HCT116 (cell line): ENCODE data around the gene CDYL.

Experiments
- CTCF ChIP-seq, 3 experiments: fragments of 200-600 bp in 1 of 3; sonication (generic) in 1 of 3; IDR thresholded peaks in 2 of 3; conservative IDR thresholded peaks in 1 of 3; 2 replicates each; pipeline ENCODE4 v1.5.1; 2012 to 2017; ENCODE audit warnings: low read depth in 2 of 3, low read length in 2 of 3, antibody characterized with exemption in 1 of 3, borderline replicate concordance in 1 of 3, control low read depth in 1 of 3, mild to moderate bottlenecking in 1 of 3, mixed read lengths in 1 of 3, mixed run types in 1 of 3, moderate library complexity in 1 of 3; ENCODE audit not compliant: insufficient read depth in 1 of 3
- EGR1 ChIP-seq: IDR thresholded peaks from 2 replicates; pipeline ENCODE4 v1.6.1; 2012; ENCODE audit warnings: low read depth
- EZH2 ChIP-seq: fragments of 200-600 bp; sonication (generic); IDR thresholded peaks from 2 replicates; pipeline ENCODE4 v1.6.1; 2017; ENCODE audit warnings: antibody characterized with exemption, mixed run types
- JUND ChIP-seq: IDR thresholded peaks from 2 replicates; pipeline ENCODE4 v1.6.1; 2012
- POLR2A ChIP-seq: IDR thresholded peaks from 2 replicates; pipeline ENCODE4 v1.7.0; 2011; ENCODE audit warnings: borderline replicate concordance; ENCODE audit not compliant: insufficient read depth, insufficient read length; ENCODE audit errors: extremely low read depth
- POLR2AphosphoS5 ChIP-seq: IDR thresholded peaks from 2 replicates; pipeline ENCODE4 v1.6.1; 2011; ENCODE audit warnings: mild to moderate bottlenecking, low read depth, low read length, moderate library complexity
- SP1 ChIP-seq: IDR thresholded peaks from 2 replicates; pipeline ENCODE4 v1.6.1; 2012; ENCODE audit warnings: low read depth
- TCF7L2 ChIP-seq: IDR thresholded peaks from 2 replicates; pipeline ENCODE4 v1.7.0; 2011; ENCODE audit warnings: borderline replicate concordance, inconsistent platforms; ENCODE audit not compliant: insufficient read depth, insufficient read length; ENCODE audit errors: extremely low read depth
- TF ChIP-seq, protein P1 (sequence below): IDR thresholded peaks from 2 replicates; pipeline ENCODE4 v1.6.1; 2012
- TF ChIP-seq, protein P2 (sequence below): IDR thresholded peaks from 2 replicates; pipeline ENCODE4 v1.6.1; 2012; ENCODE audit warnings: low read depth

DNA sequence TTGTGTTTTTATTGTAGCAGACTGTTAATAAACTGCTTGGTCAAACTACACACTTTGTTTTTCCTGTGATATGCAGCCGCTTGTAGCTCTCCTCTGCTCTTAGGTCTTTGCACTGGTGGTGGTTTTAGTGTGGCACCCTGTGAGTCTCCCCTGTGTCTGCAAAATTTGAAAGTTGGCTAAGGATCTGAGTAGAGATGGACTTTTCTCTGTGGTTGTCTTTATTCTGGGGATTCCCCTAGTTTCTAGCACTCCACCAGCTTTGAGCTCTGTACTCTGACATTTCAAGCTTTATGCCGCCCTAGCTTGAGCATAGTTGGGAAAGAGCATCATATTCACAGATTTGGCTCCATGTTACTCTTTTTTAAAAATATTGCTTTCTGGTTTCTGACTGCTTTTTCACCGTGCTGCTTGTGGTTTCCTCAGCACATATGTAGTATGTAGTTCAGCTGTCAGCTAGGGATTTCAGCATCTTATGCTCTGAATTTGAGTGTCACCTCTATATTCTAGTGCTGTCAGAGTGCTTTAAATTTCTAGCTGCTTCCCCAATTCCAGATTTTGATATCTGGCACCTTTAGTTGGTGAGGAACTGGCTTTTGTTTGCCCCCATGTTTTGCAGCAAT, 25.4 kb downstream of the CDYL start:
- TF ChIP-seq POLR2A (no peak), POLR2AphosphoS5 (no peak), CTCF (IDR thresholded peaks at IDR 0.05 in 2 of 3, conservative IDR thresholded peaks at IDR 0.05 in 1 of 3; ENCODE audit: borderline replicate concordance in 1 of 3, insufficient read depth in 1 of 3, low read depth in 2 of 3, low read length in 2 of 3) (no peak), TCF7L2 (no peak), EZH2 (no peak), JUND (no peak), EGR1 (no peak), SP1 (no peak)
- TF ChIP-seq, protein P1, sequence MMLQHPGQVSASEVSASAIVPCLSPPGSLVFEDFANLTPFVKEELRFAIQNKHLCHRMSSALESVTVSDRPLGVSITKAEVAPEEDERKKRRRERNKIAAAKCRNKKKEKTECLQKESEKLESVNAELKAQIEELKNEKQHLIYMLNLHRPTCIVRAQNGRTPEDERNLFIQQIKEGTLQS = no peak
- TF ChIP-seq, protein P2, sequence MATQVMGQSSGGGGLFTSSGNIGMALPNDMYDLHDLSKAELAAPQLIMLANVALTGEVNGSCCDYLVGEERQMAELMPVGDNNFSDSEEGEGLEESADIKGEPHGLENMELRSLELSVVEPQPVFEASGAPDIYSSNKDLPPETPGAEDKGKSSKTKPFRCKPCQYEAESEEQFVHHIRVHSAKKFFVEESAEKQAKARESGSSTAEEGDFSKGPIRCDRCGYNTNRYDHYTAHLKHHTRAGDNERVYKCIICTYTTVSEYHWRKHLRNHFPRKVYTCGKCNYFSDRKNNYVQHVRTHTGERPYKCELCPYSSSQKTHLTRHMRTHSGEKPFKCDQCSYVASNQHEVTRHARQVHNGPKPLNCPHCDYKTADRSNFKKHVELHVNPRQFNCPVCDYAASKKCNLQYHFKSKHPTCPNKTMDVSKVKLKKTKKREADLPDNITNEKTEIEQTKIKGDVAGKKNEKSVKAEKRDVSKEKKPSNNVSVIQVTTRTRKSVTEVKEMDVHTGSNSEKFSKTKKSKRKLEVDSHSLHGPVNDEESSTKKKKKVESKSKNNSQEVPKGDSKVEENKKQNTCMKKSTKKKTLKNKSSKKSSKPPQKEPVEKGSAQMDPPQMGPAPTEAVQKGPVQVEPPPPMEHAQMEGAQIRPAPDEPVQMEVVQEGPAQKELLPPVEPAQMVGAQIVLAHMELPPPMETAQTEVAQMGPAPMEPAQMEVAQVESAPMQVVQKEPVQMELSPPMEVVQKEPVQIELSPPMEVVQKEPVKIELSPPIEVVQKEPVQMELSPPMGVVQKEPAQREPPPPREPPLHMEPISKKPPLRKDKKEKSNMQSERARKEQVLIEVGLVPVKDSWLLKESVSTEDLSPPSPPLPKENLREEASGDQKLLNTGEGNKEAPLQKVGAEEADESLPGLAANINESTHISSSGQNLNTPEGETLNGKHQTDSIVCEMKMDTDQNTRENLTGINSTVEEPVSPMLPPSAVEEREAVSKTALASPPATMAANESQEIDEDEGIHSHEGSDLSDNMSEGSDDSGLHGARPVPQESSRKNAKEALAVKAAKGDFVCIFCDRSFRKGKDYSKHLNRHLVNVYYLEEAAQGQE = no peak
